ENCODE results near the gene PHF12. TPM values are rescaled to one million over a fixed set of nuclear protein-coding genes. Genes with fewer than 3 reads are reported as not detected.
A peak's percentile ranks its signal among the peaks of the same experiment; 100 is the strongest.

Gene PHF12
- total RNA-seq, 3 donors from 2014 or later (not counting 1 experiment from before 2014, with no cell fraction given) = 163 to 177 (median 171) TPM

DNA sequence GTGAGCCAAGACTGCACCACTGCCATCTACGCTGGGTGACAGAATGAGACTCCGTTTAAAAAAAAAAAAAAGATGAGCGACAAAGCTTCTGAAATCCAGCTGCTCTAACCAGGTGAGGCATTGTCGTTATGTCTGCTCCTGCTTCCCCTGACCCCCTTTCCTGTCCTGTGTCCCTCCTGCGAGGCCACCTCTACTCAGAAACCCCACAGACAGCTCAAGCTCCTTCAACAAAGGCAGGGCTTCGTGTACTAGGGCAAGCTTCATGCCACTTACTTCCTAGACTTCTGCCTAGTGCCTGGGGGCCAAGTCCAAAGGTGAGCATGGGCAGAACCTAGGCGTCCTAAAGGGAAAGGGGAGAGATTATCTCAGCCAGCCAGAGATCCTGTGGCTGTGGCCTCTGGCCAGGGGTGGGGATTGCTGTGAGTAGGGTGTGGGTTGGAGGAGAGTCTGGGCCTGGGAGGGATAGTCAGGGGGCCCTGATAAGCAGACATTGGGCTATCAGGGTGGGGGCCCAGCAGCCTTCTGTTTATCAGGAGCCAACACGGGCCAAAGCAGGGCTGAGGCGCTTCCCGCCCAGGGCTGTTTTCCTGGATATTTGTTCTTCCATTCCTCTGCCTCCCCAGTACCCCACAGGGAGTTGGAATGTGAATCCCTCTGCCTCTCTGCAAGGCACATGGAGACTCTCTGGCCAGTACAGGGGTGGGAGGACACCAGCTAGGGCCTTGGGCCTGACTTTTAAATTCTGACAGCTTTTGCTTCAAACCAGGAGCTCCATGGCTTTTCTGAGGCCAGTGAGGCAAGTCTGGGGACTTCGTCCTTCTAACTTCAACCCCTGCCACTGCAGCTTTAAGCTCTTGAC is 86.1 kb downstream of the PHF12 start:
- no peak for TF ChIP-seq CTCF (IDR thresholded peaks at IDR 0.05)
- Mint-ChIP-seq H3K36me3 (no peaks in the 10 kb centered on the region), H3K27ac (no peak overlapping the region), H3K4me3 (no peak overlapping the region), H3K4me1 (no peaks in the 10 kb centered on the region), H3K27me3 (ENCODE audit: low read depth in 2 of 2) (no peaks in the 10 kb centered on the region), H3K9me3 (no peaks in the 10 kb centered on the region)
- no peaks in the 10 kb centered on the region for H3K27me3 ChIP-seq (ENCODE audit: control insufficient read depth, insufficient read depth, low read length)
- intact Hi-C loops (cut with micrococcal nuclease) = no loop called here
- no peak overlapping the region for H3K27ac ChIP-seq (ENCODE audit: low read length)
- WGBS (ENCODE audit: insufficient coverage) = 88% methylated on average over 11 of the region's 11 CpGs
- no peak for ATAC-seq
- no peaks in the 10 kb centered on the region for H3K9me3 ChIP-seq (ENCODE audit: control insufficient read depth, insufficient read depth, low read length)
- H3K36me3 ChIP-seq (ENCODE audit: control insufficient read depth, insufficient read depth, low read length) = peaks cover 6% of the 10 kb centered on the region
- no peak overlapping the region for H3K4me3 ChIP-seq (ENCODE audit: low read length)
- no peaks in the 10 kb centered on the region for H3K4me1 ChIP-seq (ENCODE audit: control insufficient read depth, insufficient read depth, low read length)
- DNase-seq = no peak

GRCh38 chr17:28863953-28864352 is 87.4 kb downstream of the PHF12 start:
- Histone ChIP-seq H3K36me3 (ENCODE audit: control insufficient read depth, insufficient read depth, low read length) (peaks cover 12% of the 10 kb centered on the region), H3K4me3 (ENCODE audit: low read length) (no peak overlapping the region), H3K9me3 (ENCODE audit: control insufficient read depth, insufficient read depth, low read length) (no peaks in the 10 kb centered on the region), H3K27me3 (ENCODE audit: control insufficient read depth, insufficient read depth, low read length) (no peaks in the 10 kb centered on the region), H3K27ac (ENCODE audit: low read length) (no peak overlapping the region), H3K4me1 (ENCODE audit: control insufficient read depth, insufficient read depth, low read length) (no peaks in the 10 kb centered on the region)
- 86% methylated on average over 1 of the region's 1 CpG for WGBS (ENCODE audit: insufficient coverage)
- H3K9me3 Mint-ChIP-seq = no peaks in the 10 kb centered on the region
- H3K4me3 Mint-ChIP-seq = no peak overlapping the region
- no peak for TF ChIP-seq CTCF (IDR thresholded peaks at IDR 0.05)
- no peaks in the 10 kb centered on the region for H3K4me1 Mint-ChIP-seq
- intact Hi-C loops (cut with micrococcal nuclease) = no loop called here
- H3K36me3 Mint-ChIP-seq = no peaks in the 10 kb centered on the region
- ATAC-seq (no peak), DNase-seq (no peak)
- no peaks in the 10 kb centered on the region for H3K27me3 Mint-ChIP-seq (ENCODE audit: low read depth in 2 of 2)
- no peak overlapping the region for H3K27ac Mint-ChIP-seq

DNA sequence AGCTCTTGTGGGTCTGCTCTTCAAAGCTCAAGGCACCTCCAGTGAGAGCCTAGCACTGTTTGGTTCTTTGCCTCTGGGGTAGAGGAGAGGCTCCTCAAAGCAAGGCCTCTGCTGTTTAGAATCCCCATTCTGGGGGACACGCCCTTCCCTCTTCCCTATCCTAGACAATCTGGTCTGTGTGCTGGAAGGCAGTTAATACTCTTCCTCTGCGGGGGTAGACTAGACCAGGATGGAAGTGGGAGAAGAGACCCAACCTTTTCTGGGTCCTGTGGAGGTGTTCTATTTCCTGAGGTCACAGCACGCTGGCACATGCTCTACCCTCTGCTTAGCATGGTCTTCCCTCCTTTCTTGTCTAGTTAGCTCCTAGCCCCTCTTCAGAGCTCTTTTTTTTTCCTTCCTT is 88.8 kb downstream of the PHF12 start:
- Histone ChIP-seq H3K36me3 (ENCODE audit: control insufficient read depth, insufficient read depth, low read length) (peaks cover 24% of the 10 kb centered on the region), H3K27me3 (ENCODE audit: control insufficient read depth, insufficient read depth, low read length) (no peaks in the 10 kb centered on the region), H3K4me3 (ENCODE audit: low read length) (no peak overlapping the region), H3K27ac (ENCODE audit: low read length) (no peak overlapping the region), H3K4me1 (ENCODE audit: control insufficient read depth, insufficient read depth, low read length) (no peaks in the 10 kb centered on the region), H3K9me3 (ENCODE audit: control insufficient read depth, insufficient read depth, low read length) (no peaks in the 10 kb centered on the region)
- Mint-ChIP-seq H3K36me3 (no peaks in the 10 kb centered on the region), H3K4me1 (no peaks in the 10 kb centered on the region), H3K9me3 (no peaks in the 10 kb centered on the region), H3K27me3 (ENCODE audit: low read depth in 2 of 2) (no peaks in the 10 kb centered on the region), H3K27ac (peak overlapping the region in 1 of 2 donors; percentile 21), H3K4me3 (no peak overlapping the region)
- WGBS (ENCODE audit: insufficient coverage) = 91% methylated on average over 2 of the region's 3 CpGs
- intact Hi-C loops (cut with micrococcal nuclease) = no loop called here
- no peak for ATAC-seq
- no peak for TF ChIP-seq CTCF (IDR thresholded peaks at IDR 0.05)
- no peak for DNase-seq

All from natural killer cell (primary cell).